Endothelial cell of umbilical vein (primary cell): ENCODE results near the gene ARID1B. TPM values are rescaled to one million over a fixed set of nuclear protein-coding genes. Genes with fewer than 3 reads are reported as not detected.

Experiments
- BruUV-seq: library from RNA; stranded (reverse); fragments of 400-500 nt; replicated peaks from 2 replicates; lab custom pipeline; 2021; lab: Mats Ljungman, UMichigan
- CTCF ChIA-PET: fragments of 300-600, 350-600 bp; sonication (Branson Sonifier 250); formaldehyde crosslinking; loops from one replicate; lab custom pipeline; 2021; ENCODE audit warnings: antibody characterized with exemption, inconsistent platforms; lab: Charles Lee
- POLR2A ChIA-PET: fragments of 300-600, 350-600 bp; sonication (Branson Sonifier 250); formaldehyde crosslinking; loops from one replicate; lab custom pipeline; 2021; ENCODE audit warnings: antibody characterized with exemption, inconsistent platforms; lab: Charles Lee
- DNase-seq: peaks from one replicate; pipeline ENCODE4 v3.0.0-alpha.2; 2011; ENCODE audit warnings: low read depth, low spot score
- FAIRE-seq: peaks from 2 replicates; lab custom pipeline; 2011; peaks lifted over from hg19 to GRCh38; lab: Jason Lieb, UNC
- H2AFZ ChIP-seq: 2 replicates; pipeline ENCODE4 v1.6.0; 2012; ENCODE audit warnings: low read depth, low read length, control low read depth, inconsistent platforms
- H3K27ac ChIP-seq: 2 replicates; pipeline ENCODE4 v1.5.1; 2011; ENCODE audit warnings: low read depth, mild to moderate bottlenecking, control low read depth, low read length, moderate library complexity; ENCODE audit not compliant: insufficient read depth
- H3K27me3 ChIP-seq, 2 experiments: 2 replicates each; pipeline versions ENCODE4 v1.6.0 to v1.6.1; 2011; ENCODE audit warnings: low read length in 2 of 2, mixed read lengths in 1 of 2; ENCODE audit not compliant: control insufficient read depth in 2 of 2, insufficient read depth in 2 of 2
- H3K36me3 ChIP-seq, 2 experiments: 2 replicates in 1 of 2; 3 replicates in 1 of 2; pipeline ENCODE4 v1.5.1; 2011; ENCODE audit warnings: low read length in 2 of 2, mild to moderate bottlenecking in 1 of 2, moderate library complexity in 1 of 2; ENCODE audit not compliant: control insufficient read depth in 2 of 2, insufficient read depth in 2 of 2; ENCODE audit errors: extremely low read depth in 1 of 2
- H3K4me1 ChIP-seq: 3 replicates; pipeline ENCODE4 v1.5.1; 2011; ENCODE audit warnings: mild to moderate bottlenecking, low read length; ENCODE audit not compliant: control insufficient read depth, insufficient read depth; ENCODE audit errors: extremely low read depth
- H3K4me2 ChIP-seq: 2 replicates; pipeline ENCODE4 v1.6.1; 2011; ENCODE audit warnings: low read length, control low read depth, mixed read lengths; ENCODE audit not compliant: insufficient read depth
- H3K4me3 ChIP-seq, 3 experiments: fragments of 200-600 bp in 1 of 3; sonication (generic), shearing (Covaris generic) in 1 of 3; replicated peaks in 1 of 3; 2 replicates each; pipeline ENCODE4 v1.5.1; 2011 to 2016; ENCODE audit warnings: control low read depth in 3 of 3, low read length in 3 of 3, mild to moderate bottlenecking in 2 of 3, inconsistent platforms in 1 of 3, low read depth in 1 of 3, moderate library complexity in 1 of 3; ENCODE audit not compliant: insufficient read depth in 1 of 3
- H3K79me2 ChIP-seq: 2 replicates; pipeline ENCODE4 v1.6.0; 2012; ENCODE audit warnings: low read length, inconsistent platforms; ENCODE audit not compliant: control insufficient read depth, insufficient read depth
- H3K9ac ChIP-seq: replicated peaks from 2 replicates; pipeline ENCODE3; 2011; ENCODE audit warnings: low read length, control low read depth; ENCODE audit not compliant: insufficient read depth; ENCODE audit errors: extremely low read depth
- H3K9me1 ChIP-seq: replicated peaks from 3 replicates; pipeline ENCODE4 v1.6.0; 2011; ENCODE audit warnings: mild to moderate bottlenecking, low read length; ENCODE audit not compliant: control insufficient read depth, insufficient read depth; ENCODE audit errors: extremely low read depth
- H3K9me3 ChIP-seq: replicated peaks from 2 replicates; pipeline ENCODE4 v1.5.1; 2012; ENCODE audit warnings: low read length, inconsistent platforms; ENCODE audit not compliant: control insufficient read depth, insufficient read depth
- H4K20me1 ChIP-seq: replicated peaks from 2 replicates; pipeline ENCODE3; 2011; ENCODE audit warnings: mild to moderate bottlenecking, low read length; ENCODE audit not compliant: control insufficient read depth, insufficient read depth; ENCODE audit errors: extremely low read depth
- CTCF ChIP-seq, 2 donors: IDR thresholded peaks; 1 replicate in 1 of 2; 2 replicates in 1 of 2; pipeline ENCODE4 v1.5.1; 2011; ENCODE audit warnings: low read length in 2 of 2, mild to moderate bottlenecking in 2 of 2, moderate library complexity in 2 of 2, control low read depth in 1 of 2, inconsistent platforms in 1 of 2, low read depth in 1 of 2; ENCODE audit not compliant: insufficient read depth in 1 of 2; ENCODE audit errors: extremely low read depth in 1 of 2
- EZH2 ChIP-seq: IDR thresholded peaks from 2 replicates; pipeline ENCODE4 v1.6.1; 2012; ENCODE audit warnings: borderline replicate concordance, low read depth, mild to moderate bottlenecking, moderate library complexity, low read length, inconsistent platforms; ENCODE audit not compliant: severe bottlenecking
- FOS ChIP-seq: IDR thresholded peaks from 2 replicates; pipeline ENCODE4 v1.6.1; 2011; ENCODE audit warnings: mild to moderate bottlenecking, low read length, moderate library complexity, borderline replicate concordance; ENCODE audit not compliant: insufficient read depth
- GATA2 ChIP-seq: IDR thresholded peaks from 2 replicates; pipeline ENCODE4 v1.7.0; 2011; ENCODE audit warnings: low read depth, mild to moderate bottlenecking, moderate library complexity, mixed read lengths, low read length; ENCODE audit not compliant: insufficient read length, insufficient read depth
- JUN ChIP-seq: IDR thresholded peaks from 2 replicates; pipeline ENCODE4 v1.6.1; 2011; ENCODE audit warnings: borderline replicate concordance, low read depth; ENCODE audit not compliant: insufficient read length, insufficient read depth
- MAX ChIP-seq: IDR thresholded peaks from 2 replicates; pipeline ENCODE4 v1.6.1; 2011; ENCODE audit not compliant: insufficient read depth, insufficient read length
- MYC ChIP-seq: IDR thresholded peaks from one replicate; pipeline ENCODE4 v1.6.1; 2011; ENCODE audit warnings: mild to moderate bottlenecking, low read depth, low read length
- POLR2A ChIP-seq: IDR thresholded peaks from 2 replicates; pipeline ENCODE4 v1.6.1; 2012; ENCODE audit warnings: low read depth, mild to moderate bottlenecking, control low read depth, low read length
- POLR2AphosphoS5 ChIP-seq: IDR thresholded peaks from 2 replicates; pipeline ENCODE4 v1.6.1; 2012; ENCODE audit warnings: low read depth, mild to moderate bottlenecking, control low read depth, low read length, moderate library complexity; ENCODE audit not compliant: insufficient read depth
- dilution Hi-C: fragments of 300-500 bp; cut with MboI; formaldehyde crosslinking; loops from one replicate; pipeline ENCODE4 v1.15.0; 2019; ENCODE audit warnings: low sequenced_read_pairs; ENCODE audit not compliant: extremely low pct_ligation_motif_present
- intact Hi-C: fragments of 100-400 bp; cut with micrococcal nuclease; formaldehyde crosslinking; loops from one replicate; pipeline ENCODE4 v1.10.0; 2022
- polyA plus RNA-seq, 4 experiments: library from polyadenylated mRNA; depleted of rRNA in 3 of 4; stranded (reverse) in 3 of 4; unstranded in 1 of 4; fragments of >200 nt; gene quantifications; 2 replicates each; pipeline versions ENCODE4 v1.2.1 to v1.2.3, GENCODE V29; 2011 to 2012; ENCODE audit warnings: missing spikeins in 1 of 4
- total RNA-seq: library from RNA; stranded (reverse); gene quantifications from 2 replicates; pipeline ENCODE4 v1.2.3, GENCODE V29; 2021

ARID1B gene
- total and polyA plus RNA-seq, 2 donors (not counting 3 experiments of a cell fraction or from before 2014, with no cell fraction given), result 21.8 to 89.5 TPM

GRCh38 chr6:157238346-157238745 lies 461.2 kb downstream of the ARID1B start:
- Histone ChIP-seq H3K36me3 (no peaks in the 10 kb centered on the region), H3K9me3 (no peaks in the 10 kb centered on the region), H3K4me2 (no peak overlapping the region), H2AFZ (no peak overlapping the region), H3K27ac (no peak overlapping the region), H3K4me3 (no peak overlapping the region), H3K27me3 (peaks cover 33 to 34% of the 10 kb centered on the region in 2 experiments), H3K9ac (no peak overlapping the region), H3K9me1 (no peaks in the 10 kb centered on the region), H3K4me1 (peaks cover 8% of the 10 kb centered on the region), H4K20me1 (no peaks in the 10 kb centered on the region), H3K79me2 (no peaks in the 10 kb centered on the region)
- no peak for FAIRE-seq
- POLR2A ChIA-PET, result no interaction called here
- dilution Hi-C loops (no loop called here), intact Hi-C loops (no loop called here)
- no peak for DNase-seq
- CTCF ChIA-PET, result no interaction called here
- BruUV-seq, result no TSS peak
- TF ChIP-seq JUN (no peak), GATA2 (no peak), EZH2 (no peak), CTCF (IDR thresholded peaks at IDR 0.05; ENCODE audit: extremely low read depth in 1 of 2, insufficient read depth in 1 of 2, low read depth in 1 of 2, low read length in 2 of 2) (no peak), FOS (no peak), POLR2A (no peak), POLR2AphosphoS5 (no peak), MYC (no peak), MAX (no peak)
